Activated B cell treated with CpG ODN at 0.5 μM for 24 hours (primary cell): Measurements from ENCODE around the gene CEP126. TPM values are rescaled to one million over a fixed set of nuclear protein-coding genes. Genes with fewer than 3 reads are reported as not detected.
"Not testable (repeated sequence)": the region's sequence is repeated elsewhere in the genome, so short reads cannot be mapped to it uniquely, and the experiment has no call there.

ENCODE experiments used
- ATAC-seq: fragments of 200-7000 bp; cut with Tn5 transposase; one replicate; pipeline ENCODE4 v1.10.0; 2021; ENCODE audit warnings: low read depth, mild to moderate bottlenecking, moderate library complexity
- CTCF ChIA-PET: fragments of 350-600 bp; sonication (Branson Sonifier 250); formaldehyde crosslinking; loops from one replicate; lab custom pipeline; 2021; ENCODE audit warnings: antibody characterized with exemption; lab: Charles Lee
- POLR2A ChIA-PET: fragments of 350-600 bp; sonication (Branson Sonifier 250); formaldehyde crosslinking; loops from one replicate; lab custom pipeline; 2021; ENCODE audit warnings: antibody characterized with exemption; lab: Charles Lee
- DNase-seq: peaks from one replicate; pipeline ENCODE4 v3.0.0; 2022
- H3K27ac Mint-ChIP-seq: one replicate; pipeline ENCODE4 v1.8.0; 2020; ENCODE audit warnings: mixed read lengths
- H3K27me3 Mint-ChIP-seq: one replicate; pipeline ENCODE4 v1.8.0; 2021; ENCODE audit warnings: mixed read lengths
- H3K36me3 Mint-ChIP-seq: one replicate; pipeline ENCODE4 v1.8.0; 2021; ENCODE audit warnings: low read depth, mixed read lengths
- H3K4me1 Mint-ChIP-seq: one replicate; pipeline ENCODE4 v1.8.0; 2021; ENCODE audit warnings: mixed read lengths
- H3K4me3 Mint-ChIP-seq: one replicate; pipeline ENCODE4 v1.8.0; 2020; ENCODE audit warnings: mild to moderate bottlenecking, mixed read lengths
- H3K9me3 Mint-ChIP-seq: one replicate; pipeline ENCODE4 v1.8.0; 2020; ENCODE audit warnings: mixed read lengths
- intact Hi-C: fragments of 100-400 bp; cut with micrococcal nuclease; formaldehyde crosslinking; loops from one replicate; pipeline ENCODE4 v1.15.1; 2024
- total RNA-seq: library from RNA; stranded (reverse); gene quantifications from 2 replicates; pipeline ENCODE4 v1.2.3, GENCODE V29; 2022
- TF ChIP-seq, protein P1 (sequence below): fragments of 200-600 bp; IDR thresholded peaks from one replicate; pipeline ENCODE4 v1.8.0; 2022; ENCODE audit warnings: antibody characterized with exemption, mild to moderate bottlenecking

Gene CEP126
- total RNA-seq, 1 donor from 2014 or later, result 1.5 TPM

DNA sequence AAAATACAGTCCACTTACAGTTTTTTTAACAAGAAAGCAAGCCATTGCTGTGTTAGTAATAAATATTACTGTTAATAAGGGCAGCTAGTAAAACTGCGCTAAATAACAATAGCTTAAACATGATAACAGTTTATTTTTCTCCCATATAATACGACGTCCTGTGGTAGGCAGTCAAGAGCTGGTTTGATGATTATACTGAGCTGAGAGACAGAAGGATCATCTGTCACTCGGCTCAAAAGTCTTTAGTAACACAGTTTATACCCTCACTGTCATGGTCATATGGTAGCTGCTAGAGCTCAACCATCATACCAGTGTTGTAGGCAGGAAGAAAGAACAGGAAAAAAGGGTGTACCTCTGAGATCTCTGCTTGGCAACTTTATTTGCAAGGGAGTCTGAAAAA lies 30.6 kb downstream of the CEP126 start:
- no peaks in the 10 kb centered on the region for H3K4me1 Mint-ChIP-seq
- TF ChIP-seq, protein P1, sequence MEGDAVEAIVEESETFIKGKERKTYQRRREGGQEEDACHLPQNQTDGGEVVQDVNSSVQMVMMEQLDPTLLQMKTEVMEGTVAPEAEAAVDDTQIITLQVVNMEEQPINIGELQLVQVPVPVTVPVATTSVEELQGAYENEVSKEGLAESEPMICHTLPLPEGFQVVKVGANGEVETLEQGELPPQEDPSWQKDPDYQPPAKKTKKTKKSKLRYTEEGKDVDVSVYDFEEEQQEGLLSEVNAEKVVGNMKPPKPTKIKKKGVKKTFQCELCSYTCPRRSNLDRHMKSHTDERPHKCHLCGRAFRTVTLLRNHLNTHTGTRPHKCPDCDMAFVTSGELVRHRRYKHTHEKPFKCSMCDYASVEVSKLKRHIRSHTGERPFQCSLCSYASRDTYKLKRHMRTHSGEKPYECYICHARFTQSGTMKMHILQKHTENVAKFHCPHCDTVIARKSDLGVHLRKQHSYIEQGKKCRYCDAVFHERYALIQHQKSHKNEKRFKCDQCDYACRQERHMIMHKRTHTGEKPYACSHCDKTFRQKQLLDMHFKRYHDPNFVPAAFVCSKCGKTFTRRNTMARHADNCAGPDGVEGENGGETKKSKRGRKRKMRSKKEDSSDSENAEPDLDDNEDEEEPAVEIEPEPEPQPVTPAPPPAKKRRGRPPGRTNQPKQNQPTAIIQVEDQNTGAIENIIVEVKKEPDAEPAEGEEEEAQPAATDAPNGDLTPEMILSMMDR, result no peak
- CTCF ChIA-PET, result no interaction called here
- intact Hi-C loops, result no loop called here
- ATAC-seq (no peak), DNase-seq (no peak)
- POLR2A ChIA-PET, result no interaction called here
- H3K9me3 Mint-ChIP-seq, result no peaks in the 10 kb centered on the region
- no peaks in the 10 kb centered on the region for H3K36me3 Mint-ChIP-seq
- no peak overlapping the region for H3K4me3 Mint-ChIP-seq
- no peaks in the 10 kb centered on the region for H3K27me3 Mint-ChIP-seq
- no peak overlapping the region for H3K27ac Mint-ChIP-seq

DNA sequence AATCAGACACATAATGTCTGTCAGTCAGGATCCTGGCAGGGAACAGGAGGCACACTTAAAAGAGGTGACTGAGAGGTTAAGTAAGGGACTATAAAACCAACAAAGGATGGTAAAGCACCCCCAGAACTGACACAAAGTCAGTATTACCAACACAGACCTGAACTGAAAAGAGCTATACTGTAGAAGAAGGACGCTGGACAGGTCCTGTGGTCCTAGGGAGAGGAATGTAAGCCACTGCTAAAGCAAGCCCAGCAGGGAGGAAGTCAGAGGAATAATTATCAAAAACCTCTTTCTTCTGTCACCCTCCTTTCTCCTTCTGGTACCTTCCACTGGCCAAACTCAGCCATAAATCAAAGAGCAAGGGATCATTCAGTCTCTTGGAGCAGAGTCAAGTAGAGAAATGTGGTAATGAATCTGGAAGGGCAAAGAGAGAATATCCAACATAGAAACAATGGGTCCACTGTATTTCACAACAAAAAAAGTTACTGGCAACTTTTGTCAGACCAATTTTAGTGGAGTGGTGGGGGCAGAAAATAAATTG lies 34.9 kb downstream of the CEP126 start:
- H3K4me1 Mint-ChIP-seq, result no peaks in the 10 kb centered on the region
- ATAC-seq, result no peak
- POLR2A ChIA-PET, result no interaction called here

DNA sequence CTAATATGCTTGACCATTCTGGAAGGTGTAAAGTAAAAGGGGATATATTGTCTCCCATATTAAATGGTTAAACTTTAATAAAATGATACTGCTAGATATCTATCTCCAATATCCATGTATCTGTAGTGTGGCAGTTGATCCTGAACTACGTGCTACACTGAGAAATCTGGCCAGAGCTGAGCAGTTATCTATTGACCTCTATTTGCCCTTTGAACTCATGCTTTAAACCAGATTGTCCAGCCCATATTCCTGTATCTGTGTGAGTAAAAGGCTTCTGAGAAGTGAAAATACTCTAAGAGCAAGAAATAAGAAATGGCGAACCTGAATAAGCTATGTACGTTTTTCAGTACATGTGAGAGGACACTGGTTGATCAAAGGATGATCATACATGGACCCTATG lies 40.5 kb downstream of the CEP126 start:
- intact Hi-C loops, result no loop called here
- Mint-ChIP-seq H3K4me3 (no peak overlapping the region), H3K36me3 (peaks cover 3% of the 10 kb centered on the region), H3K27ac (no peak overlapping the region), H3K9me3 (peaks cover 2% of the 10 kb centered on the region), H3K27me3 (no peaks in the 10 kb centered on the region), H3K4me1 (no peaks in the 10 kb centered on the region)
- POLR2A ChIA-PET, result no interaction called here
- DNase-seq, result no peak
- CTCF ChIA-PET, result no interaction called here
- ATAC-seq, result no peak
- TF ChIP-seq, protein P1, result no peak

More for the DNA sequence above, 34.9 kb downstream of the CEP126 start:
- H3K36me3 Mint-ChIP-seq, result no peaks in the 10 kb centered on the region
- H3K27ac Mint-ChIP-seq, result no peak overlapping the region
- H3K4me3 Mint-ChIP-seq, result no peak overlapping the region
- no peaks in the 10 kb centered on the region for H3K27me3 Mint-ChIP-seq
- CTCF ChIA-PET, result interaction anchor here (1.1 kb wide), 1 partner anchor 18 kb away, joined by 3 read pairs; no protein-coding TSS in a partner anchor
- no peaks in the 10 kb centered on the region for H3K9me3 Mint-ChIP-seq
- no peak for DNase-seq
- intact Hi-C loops, result no loop called here
- TF ChIP-seq, protein P1, result no peak

DNA sequence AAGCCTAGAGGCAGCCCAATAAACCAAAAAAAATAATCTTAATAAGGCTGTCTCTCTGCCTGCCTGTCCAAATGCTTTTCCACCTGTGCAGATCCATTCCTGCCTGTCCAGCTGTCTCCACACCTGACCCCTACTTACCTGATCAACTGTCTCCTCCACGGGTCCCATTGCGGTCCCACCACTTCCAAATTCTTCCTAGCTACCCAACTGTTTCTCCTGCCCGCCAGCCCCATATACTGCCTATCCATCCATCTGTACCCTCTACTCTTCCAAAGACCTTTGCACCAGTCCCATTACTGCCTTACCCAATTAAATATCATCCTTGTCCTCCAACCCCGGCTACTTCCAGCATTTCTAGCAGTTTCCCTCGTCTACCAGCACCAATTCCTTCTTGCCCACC lies 40.9 kb downstream of the CEP126 start:
- POLR2A ChIA-PET, result no interaction called here
- H3K36me3 Mint-ChIP-seq, result peaks cover 3% of the 10 kb centered on the region
- TF ChIP-seq, protein P1, result no peak
- ATAC-seq (no peak), DNase-seq (no peak)
- no peaks in the 10 kb centered on the region for H3K27me3 Mint-ChIP-seq
- CTCF ChIA-PET, result no interaction called here
- intact Hi-C loops, result no loop called here
- no peaks in the 10 kb centered on the region for H3K4me1 Mint-ChIP-seq
- H3K4me3 Mint-ChIP-seq, result no peak overlapping the region
- H3K27ac Mint-ChIP-seq, result no peak overlapping the region
- H3K9me3 Mint-ChIP-seq, result peaks cover 2% of the 10 kb centered on the region

DNA sequence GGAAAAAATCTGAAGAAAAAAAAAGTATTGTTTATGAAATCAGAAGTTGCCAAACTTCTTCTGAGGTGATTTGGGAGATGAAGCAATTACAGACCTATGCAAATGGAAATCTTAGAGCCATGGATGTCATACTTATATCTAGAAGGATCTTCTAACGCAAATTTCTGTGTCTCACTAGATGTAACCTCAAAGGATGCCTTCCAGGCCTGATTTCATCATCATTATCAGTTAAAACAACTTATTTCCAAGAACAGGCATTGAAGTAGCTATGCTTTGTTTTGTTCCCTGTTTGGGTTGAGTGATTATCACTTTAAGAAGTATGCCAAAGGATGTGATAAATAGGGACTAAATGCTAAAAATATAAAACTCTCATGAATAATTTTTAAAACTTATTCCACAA lies 45.4 kb downstream of the CEP126 start:
- peaks cover 2% of the 10 kb centered on the region for H3K9me3 Mint-ChIP-seq
- no peaks in the 10 kb centered on the region for H3K4me1 Mint-ChIP-seq
- ChIA-PET CTCF (no interaction called here), POLR2A (no interaction called here)
- no peak overlapping the region for H3K27ac Mint-ChIP-seq
- H3K4me3 Mint-ChIP-seq, result no peak overlapping the region
- H3K36me3 Mint-ChIP-seq, result peaks cover 12% of the 10 kb centered on the region
- intact Hi-C loops, result no loop called here
- no peaks in the 10 kb centered on the region for H3K27me3 Mint-ChIP-seq
- ATAC-seq (no peak), DNase-seq (no peak)
- TF ChIP-seq, protein P1, result no peak

DNA sequence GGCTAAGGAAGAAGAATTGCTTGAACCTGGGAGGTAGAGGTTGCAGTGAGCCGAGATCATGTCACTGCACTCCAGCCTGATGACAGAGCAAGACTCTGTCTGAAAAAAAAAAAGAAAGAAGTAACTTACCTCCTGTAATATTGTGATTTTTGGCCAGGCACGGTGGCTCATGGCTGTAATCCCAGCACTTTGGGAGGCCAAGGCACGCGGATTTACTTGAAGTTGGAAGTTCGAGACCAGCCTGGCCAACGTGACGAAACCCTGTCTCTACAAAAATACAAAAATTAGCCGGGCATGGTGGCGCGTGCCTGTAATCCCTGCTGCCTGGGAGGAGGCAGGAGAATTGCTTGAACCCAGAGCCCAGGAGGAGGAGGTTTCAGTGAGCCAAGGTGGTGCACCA lies 49.4 kb downstream of the CEP126 start:
- H3K4me3 Mint-ChIP-seq, POLR2A ChIA-PET, DNase-seq, H3K27ac Mint-ChIP-seq, H3K4me1 Mint-ChIP-seq, CTCF ChIA-PET, ATAC-seq, H3K9me3 Mint-ChIP-seq, intact Hi-C loops, H3K27me3 Mint-ChIP-seq: not testable (repeated sequence)
- peaks cover 11% of the 10 kb centered on the region for H3K36me3 Mint-ChIP-seq
